Stimulated activated CD4-positive, alpha-beta T cell treated with anti-CD3 and anti-CD28 coated beads, Interleukin-15, amount 100 ng/mL, for 1 hour (primary cell): ENCODE measurements around the gene ARHGAP33.

Experiments used
- DNase-seq, 2 donors: peaks; one replicate each; pipeline ENCODE4 v3.0.0-alpha.2; 2020; ENCODE audit warnings: low read depth in 1 of 2, low spot score in 1 of 2

The ARHGAP33 gene

DNA sequence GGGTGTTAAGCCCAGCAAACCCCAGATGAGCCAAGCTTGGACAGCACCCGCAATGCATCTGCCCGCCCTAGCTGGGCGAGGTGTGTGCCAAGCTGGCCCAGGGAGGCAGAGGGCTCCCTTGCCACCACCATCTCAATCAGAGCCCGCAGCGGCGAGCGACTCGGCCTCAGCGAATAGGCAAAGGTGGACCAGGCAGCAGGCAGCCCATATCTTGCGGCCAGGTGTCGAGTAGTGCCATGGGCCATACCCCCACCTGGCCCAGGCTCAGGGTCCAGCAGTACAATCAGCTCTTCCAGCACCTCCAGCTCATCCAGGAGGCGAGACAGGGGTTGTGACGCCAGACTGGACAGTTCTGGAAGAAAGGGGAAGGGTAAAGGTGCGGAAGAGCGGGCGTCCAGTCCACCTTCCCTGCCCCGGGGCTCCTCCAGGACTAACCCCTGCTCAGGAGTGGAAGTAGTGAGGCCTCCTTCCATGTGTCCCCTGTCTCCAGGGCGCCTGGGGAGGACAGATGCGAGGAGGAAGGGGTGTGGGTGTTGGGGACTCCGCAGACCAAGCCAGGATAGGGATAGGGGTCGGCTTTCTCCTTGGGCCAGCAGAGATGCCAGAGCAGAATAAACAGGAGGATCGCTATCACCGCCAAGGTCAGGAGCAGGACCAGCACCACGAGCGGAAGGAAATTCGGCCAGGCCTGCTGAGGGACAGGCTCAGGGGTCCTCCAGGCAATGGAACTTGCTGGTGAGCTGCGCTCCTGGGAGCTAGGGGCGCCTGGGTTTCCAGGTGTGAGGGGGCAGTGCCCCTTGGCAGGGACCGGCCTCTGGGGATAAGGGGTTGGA, 35.9 kb upstream of the ARHGAP33 start:
- no peak for DNase-seq

DNA sequence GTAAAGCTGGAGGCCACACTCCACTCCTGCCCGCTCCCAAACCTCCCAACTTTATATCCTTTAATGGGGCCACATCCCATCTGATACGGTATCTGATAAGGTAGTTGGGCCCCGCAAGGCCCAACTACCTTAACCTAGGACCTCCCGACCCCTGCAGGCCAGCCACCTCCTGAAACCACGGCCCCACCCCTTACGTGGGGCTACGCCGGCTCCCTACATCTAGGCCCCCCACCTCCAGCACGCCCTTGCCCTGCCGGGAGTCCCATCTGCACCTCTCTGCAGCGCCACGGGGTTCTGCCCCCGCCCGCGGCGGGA, 35.3 kb upstream of the ARHGAP33 start:
- DNase-seq = no peak

DNA sequence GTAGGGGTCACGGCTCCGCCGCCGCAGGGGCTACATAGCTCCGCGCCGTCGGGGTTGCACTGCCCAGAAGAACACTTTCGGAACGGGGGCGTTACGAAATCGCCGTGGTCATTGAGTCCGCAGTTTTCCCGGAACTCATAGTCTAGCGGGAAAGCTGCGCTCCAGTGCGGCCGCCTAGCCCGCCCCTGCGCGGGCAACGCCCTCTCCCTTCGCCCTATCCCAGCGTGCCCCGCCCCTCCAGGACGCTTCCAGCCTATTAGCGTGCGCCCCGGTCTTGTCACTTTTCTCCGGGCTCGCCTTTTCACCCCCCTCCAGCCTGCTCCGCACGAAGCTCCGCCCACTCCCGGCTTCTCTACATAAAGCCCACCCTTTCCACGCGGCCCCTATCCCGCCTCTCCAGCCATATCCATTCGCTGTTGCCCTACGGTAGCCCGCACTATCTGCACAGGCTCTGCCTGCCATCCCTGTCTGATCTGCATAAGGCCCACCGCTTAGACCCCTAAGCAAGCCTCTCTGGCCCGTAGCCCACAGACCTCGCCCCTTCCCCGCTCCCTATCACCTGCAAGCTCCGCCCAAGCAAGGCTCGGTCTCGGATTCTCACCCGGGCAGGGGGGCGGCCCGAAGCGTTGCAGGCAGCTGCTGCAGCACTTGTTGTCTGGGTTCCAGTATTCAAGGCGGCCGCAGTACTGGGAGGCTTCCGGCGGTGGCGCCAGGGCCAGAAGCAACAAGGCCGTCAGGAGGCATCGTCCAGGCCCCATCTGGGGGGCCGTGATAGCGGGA, 34.8 kb upstream of the ARHGAP33 start:
- peak; percentile 88 for DNase-seq

DNA sequence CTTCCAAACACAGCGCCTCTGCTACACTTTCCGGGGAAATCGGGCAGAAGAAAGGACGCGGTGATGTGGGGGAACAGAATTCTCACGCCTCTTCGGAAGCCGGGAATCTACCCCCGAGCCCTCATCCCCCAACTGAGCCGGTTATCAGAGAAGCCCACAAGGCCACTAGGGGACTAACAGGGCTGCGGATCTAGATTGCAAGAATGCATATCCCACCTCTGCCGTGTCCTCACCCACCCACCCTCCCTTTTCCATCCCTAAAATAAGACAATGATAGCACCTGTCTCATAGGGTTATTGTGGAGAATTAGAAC, 34.2 kb upstream of the ARHGAP33 start:
- DNase-seq = no peak

DNA sequence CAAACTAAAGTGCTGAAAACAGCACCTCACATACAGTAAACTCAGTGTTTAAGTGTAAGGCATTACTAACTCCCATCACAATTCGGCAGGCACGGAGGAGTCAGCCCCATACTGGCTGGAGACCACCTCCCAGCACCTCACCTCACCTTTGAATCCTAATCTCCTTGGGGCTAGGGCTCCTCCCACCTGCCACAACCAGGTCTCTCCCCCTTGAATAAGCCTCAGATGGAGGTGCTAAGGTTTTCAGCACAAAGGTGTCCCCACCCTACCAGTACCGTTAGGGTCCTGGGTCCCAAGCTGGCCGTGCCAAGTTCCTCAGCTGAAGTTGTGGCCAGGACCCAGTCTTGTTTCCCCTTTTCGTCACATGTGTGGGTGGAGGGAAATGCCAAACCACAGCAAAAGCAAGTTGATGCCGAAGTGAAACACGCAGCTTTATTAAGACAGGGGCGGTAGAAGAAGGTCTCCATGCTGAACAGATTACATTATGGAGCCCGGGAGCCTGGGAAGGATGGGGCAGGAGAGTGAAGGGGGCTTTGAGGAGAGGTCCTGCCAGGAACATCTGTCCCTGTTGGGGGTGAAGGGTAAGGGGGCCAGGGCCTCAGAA, 33.1 kb upstream of the ARHGAP33 start, which contains the start of gene IGFLR1:
IGFLR1 (minus strand) TSS at position 332 of the 604 bp plus-strand sequence. CDS start 1,272 bp downstream, outside the sequence.
- peak in 1 of 2 donors; percentile 28 for DNase-seq

DNA sequence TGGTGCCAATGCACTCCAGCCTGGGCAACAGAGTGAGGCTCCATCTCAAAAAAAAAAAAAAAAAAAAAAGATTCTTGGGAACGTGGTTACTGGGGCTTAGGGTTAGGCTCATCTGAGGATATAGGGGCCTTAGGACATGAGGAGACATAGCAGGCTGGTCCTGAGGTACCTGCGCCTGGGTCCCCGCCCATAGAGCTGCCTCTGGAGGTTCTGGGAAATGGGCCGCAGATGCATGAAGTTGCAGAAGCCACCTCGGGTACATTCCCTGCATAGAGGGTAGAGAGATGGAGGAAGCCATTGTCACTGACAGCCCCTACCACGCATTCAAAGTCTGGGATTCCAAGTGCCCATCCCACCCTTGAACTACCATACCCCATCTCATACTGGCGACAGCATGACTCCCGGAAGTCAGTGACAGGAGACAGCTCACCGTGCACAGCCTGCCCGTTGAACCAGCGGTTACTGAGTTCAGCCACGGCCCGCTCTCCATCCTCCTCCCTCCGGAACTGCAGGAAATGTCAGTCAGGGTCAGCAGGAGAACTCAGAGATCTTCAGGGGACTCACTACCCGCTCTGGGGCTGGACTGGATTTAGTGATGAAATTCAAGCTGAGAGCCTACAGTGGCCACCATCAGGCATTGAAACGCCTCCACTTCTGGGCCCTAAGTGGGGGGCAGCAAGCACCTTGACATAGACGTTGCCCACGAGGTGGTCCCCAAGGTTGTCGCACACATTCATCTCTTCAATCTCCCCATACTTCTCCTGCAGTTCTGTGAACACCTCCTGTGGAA, 31.5 kb upstream of the ARHGAP33 start:
- DNase-seq = no peak

DNA sequence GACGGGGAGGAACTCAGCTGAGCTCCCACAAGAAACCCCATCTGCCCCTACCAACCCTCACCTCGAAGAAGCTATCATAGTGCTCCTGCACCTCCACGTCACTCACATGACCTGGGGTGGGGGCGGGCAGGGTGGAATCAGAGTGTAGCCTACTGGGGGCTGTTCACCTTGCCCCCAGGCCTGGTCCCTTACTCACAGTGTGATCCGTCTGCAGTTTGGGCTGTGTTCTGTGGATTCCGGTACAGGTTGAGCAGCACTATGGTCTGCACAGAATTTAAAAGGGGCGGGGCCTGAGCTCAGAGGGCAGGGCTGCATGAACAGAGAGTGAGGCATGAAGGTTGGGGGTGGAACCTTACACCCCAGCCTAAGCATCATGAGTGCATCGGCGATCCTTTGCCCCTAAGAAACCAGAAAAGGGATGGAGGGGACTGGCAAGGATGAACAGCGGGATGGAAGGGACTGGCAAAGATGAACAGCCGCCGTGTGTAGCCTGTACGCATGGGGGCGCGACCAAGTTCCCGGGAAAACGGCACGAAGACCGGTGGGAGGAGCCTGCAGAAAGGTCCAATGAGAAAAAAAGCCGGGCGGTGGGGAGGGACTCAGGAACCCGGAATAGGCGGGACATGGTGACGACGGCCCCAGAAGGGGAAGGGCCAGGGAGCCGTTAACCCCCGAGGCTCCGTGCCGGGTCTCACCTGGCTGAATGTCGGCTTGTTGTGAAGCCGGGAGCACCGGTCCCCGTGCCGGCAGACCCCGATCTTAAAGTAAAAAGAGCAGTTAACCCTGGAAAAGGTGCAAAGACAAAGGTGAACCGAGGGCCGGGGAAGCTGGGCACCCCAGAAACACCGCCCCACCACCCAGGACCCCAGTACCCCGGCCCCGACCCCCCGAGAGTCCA, 30.7 kb upstream of the ARHGAP33 start:
- DNase-seq = peak; percentile 77 to 87

DNA sequence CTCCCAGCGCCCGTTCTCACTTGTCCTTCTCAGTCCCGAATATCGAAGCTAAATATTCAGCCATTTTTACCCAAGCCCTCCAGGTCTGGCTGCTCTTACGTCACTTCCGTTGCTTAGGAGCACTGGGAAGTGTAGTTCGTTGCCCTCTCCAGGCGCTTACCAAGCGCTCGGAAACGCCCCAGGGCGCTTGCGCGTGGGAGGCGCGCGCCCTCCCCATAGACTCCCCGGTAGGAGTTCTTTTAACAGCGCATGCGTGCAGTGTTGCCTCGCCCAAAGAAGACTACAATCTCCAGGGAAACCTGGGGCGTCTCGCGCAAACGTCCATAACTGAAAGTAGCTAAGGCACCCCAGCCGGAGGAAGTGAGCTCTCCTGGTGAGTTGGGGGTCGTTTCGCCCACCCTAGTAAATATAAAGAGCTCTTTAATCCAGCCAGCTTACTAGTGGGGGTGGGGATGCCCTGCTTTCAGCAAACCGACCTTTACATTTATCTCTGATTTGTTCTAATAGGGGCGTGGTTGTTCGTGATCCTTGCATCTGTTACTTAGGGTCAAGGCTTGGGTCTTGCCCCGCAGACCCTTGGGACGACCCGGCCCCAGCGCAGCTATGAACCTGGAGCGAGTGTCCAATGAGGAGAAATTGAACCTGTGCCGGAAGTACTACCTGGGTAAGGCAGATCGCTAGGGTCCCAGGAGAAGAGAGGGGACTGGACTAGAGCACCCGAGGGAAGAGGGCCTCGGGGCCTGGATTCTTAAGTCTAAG, 29.9 kb upstream of the ARHGAP33 start, which contains the start of the genes PSENEN and U2AF1L4:
PSENEN (plus strand) TSS at position 324 of the 759 bp plus-strand sequence; CDS start at position 604, 280 bp downstream.
U2AF1L4 (minus strand) TSS at position 91 of the 759 bp plus-strand sequence; CDS start at position 64, 27 bp downstream.
- DNase-seq = peak; percentile 89 to 94

DNA sequence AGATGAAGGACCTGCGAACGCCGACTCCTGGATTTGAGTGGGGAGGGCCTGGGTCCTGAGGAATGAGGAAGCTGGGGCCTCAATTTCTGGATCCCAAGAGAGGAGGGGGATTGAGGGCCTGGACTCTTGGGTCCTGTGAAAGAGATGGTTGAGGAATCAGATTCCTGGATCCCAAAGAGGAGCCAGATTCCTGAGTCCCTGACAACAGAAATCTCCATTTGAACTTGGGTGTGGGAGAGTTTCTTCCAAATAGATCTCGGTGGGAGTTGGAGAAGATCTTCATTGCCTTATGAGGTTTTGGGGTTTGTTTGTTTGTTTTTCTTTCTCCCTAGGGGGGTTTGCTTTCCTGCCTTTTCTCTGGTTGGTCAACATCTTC, 29.3 kb upstream of the ARHGAP33 start:
- no peak for DNase-seq

DNA sequence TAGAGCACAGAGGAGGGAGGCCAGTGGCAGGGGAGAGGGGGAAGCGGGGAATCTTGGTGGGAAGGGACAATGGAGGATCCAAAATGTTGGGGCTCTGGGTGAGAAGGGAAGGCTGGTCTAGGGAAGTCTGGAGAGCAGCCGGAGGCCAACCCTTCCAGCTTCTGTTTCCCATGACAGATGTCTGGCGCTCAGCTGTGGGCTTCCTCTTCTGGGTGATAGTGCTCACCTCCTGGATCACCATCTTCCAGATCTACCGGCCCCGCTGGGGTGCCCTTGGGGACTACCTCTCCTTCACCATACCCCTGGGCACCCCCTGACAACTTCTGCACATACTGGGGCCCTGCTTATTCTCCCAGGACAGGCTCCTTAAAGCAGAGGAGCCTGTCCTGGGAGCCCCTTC, 28.8 kb upstream of the ARHGAP33 start:
- DNase-seq = no peak

DNA sequence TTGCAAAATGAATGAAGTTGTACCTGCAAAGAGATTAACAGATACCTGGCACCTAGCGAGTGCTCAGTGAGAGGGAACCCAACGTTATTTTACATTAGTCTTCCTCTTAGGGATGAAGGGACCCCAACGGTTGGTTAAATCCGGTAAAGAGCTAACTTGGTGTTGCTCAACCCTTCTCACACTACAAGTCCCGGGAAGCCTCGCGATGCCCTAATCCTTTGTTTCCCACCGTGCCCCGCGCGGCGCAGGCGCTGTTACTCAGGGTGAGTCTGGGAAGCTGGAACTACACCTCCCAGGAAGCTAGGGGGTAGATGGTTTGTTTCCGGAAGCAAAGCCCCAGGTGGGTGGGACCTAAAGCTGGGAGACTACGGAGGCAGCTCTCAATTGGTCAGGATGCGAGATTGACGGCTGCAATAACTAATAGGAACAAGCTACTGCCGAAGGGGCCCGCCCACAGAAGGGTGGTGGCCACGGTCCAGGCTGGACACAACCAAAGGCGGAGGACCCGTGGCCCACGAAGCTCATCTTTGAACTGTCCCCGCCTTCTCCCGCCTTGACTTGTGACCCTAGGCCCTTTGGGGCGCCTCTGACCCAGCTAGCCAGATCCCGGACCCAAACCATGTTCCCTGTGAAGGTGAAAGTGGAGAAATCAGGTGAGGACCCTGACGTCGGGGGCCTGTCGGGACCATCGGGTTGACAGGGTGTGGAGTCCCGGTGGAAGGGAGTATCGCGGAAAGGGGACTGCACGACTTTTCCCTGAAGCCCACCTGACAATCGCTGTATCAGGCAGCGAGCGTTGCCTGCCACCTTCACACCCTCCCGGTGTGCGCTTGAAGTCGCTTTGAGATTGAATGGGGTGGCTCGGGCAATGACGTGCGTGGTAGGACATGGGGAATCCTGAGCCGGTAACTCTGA, 27.0 kb upstream of the ARHGAP33 start, which contains the start of gene LIN37:
LIN37 (plus strand) TSS at position 471 of the 915 bp plus-strand sequence; CDS start at position 620, 149 bp downstream.
- DNase-seq = peak; percentile 94 to 97

DNA sequence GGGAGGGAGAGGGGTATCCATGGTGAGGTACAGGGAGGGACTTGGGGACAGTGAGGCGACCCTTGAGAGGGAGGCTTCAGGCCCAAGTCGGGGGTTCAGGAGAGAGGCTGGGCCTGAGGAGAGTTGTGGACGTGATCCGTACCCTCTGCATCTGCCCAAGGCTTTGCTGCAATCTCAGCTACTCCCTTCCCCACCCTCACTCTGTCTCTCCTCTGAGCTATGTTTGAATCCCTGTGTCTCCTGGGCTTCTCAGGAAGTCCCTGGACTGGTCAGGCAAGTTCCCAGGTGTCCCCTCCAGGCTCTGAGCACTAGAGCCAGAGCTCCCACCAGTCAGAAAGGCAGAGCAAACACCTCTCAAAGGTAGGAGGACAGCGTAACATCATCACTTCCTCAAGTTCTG, 25.2 kb upstream of the ARHGAP33 start:
- no peak for DNase-seq

DNA sequence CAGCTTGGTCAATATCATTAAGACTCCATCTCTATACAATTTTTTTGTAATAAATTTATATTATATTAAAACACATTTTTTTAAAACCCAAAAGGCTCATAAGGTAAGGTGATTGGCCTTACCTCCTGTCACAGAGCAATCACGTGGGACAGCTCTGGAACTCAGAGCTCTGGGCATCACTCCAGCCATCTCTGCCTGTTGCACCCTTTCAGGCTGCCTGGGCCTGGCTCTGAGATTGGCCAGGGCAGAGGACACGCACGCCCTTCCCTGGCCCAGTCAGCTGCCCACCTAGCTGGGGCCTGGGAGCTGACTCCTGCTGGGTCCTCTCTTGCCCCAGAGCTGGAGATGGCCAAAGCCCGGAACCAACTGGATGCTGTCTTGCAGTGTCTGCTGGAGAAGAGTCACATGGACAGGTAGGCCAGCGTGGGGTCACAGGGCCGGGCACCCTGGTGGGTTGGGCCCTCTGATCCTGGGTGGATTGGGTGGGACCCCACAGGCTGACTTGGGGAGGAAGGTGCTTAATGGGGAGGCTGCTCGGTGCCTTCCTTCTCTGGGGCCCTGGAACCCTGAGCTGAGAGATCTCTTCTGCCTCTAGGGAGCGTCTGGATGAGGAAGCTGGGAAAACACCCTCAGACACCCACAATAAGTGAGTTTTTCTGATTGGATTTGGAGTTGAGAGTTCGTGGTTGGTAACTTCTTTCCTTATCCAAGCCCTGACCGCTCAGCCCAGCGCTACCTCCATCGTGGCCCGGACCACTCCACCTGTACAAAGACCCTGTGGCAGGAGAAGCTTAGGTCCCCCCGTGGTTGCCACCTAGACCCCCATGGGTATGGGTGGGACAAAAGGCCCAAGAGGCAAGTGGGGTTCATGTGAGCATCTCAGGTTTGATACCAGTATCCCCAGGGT, 23.3 kb upstream of the ARHGAP33 start:
- no peak for DNase-seq

DNA sequence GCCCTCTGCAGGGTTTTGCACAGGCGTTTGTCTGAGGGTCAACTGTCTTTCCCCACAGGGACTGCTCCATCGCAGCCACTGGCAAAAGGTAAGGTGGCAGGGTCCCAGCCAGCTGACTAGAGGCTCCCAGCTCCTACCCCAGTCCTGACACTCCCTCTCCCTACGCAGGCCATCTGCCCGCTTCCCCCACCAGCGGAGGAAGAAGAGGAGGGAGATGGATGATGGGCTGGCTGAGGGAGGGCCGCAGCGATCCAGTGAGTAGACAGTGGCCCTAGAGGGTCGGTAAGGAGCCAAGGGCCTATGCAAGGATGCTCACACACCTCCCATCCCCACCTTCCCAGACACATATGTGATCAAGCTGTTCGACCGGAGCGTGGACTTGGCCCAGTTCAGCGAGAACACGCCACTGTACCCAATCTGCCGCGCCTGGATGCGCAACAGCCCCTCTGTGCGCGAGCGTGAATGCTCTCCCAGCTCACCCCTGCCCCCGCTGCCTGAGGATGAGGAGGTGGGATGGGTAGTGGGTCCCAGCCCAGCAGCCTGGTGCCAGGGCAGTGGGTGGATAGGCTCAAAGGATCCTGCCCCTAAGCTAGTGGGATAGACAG, 22.5 kb upstream of the ARHGAP33 start:
- DNase-seq = no peak

DNA sequence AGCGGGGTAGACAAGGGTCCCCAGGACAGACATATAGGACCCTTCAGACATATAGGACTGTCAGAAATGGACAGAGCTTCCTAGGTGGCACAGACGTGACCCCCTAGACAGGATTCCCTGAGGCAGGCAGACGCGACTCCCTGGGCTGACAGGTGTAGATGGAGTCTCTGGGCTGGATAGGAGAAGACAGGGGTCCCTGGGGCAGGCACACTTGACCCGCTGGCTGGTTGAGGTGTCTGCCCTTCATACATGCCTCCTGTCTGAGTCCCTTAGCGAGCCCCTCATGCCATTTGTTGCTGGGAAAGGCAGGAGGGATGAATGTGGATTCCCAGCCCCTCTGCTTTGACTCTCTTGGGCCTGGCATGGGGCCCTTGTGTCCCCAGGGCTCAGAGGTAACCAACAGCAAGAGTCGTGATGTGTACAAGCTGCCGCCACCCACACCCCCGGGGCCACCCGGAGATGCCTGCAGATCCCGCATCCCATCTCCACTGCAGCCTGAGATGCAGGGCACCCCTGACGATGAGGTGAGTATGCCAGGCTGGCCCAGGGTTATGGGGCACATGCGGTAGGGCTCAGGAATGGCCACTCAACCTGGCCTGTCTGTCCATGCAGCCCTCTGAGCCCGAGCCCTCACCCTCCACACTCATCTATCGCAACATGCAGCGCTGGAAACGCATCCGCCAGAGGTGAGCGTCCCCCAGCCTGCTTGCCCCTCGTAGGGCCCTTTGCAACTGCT, 21.6 kb upstream of the ARHGAP33 start:
- DNase-seq = no peak
